Measurements from ENCODE around the gene MYADM. TPM values are rescaled to one million over a fixed set of nuclear protein-coding genes. Genes with fewer than 3 reads are reported as not detected.

The MYADM gene
- total and polyA plus RNA-seq, 2 of the 13 experiments (the other 11 are each of a cell fraction or from before 2014, with no cell fraction given), result 19.9 to 38.1 TPM

GRCh38 chr19:53867225-53868090 is at the start of gene MYADM (continued):
- TF ChIP-seq MZF1 (CRISPR knock-in tag; IDR thresholded peaks at IDR 0.05; ENCODE audit: borderline replicate concordance), result no peak
- TF ChIP-seq ZNF235 (CRISPR knock-in tag; IDR thresholded peaks at IDR 0.05; ENCODE audit: borderline replicate concordance), result no peak
- no peak for TF ChIP-seq PRMT3 (CRISPR knock-in tag; IDR thresholded peaks at IDR 0.05; ENCODE audit: borderline replicate concordance, low read depth)
- 0 out of 2 replicates have a peak, but pooled peaks have one; percentile 17 for TF ChIP-seq ZNF710 (CRISPR knock-in tag; IDR thresholded peaks at IDR 0.05; ENCODE audit: borderline replicate concordance)
- peak; percentile 36; the same call in 1 of the 2 replicates for TF ChIP-seq FOXO1 (CRISPR knock-in tag; IDR thresholded peaks at IDR 0.05)
- TF ChIP-seq HCFC1 (IDR thresholded peaks at IDR 0.05; ENCODE audit: low read depth, low read length), result no peak; the same call in 1 of the 2 replicates
- TF ChIP-seq TARDBP (CRISPR knock-in tag; IDR thresholded peaks at IDR 0.05), result no peak
- TF ChIP-seq PHF20 (CRISPR knock-in tag; IDR thresholded peaks at IDR 0.05), result no peak
- no peak for TF ChIP-seq BRCA1 (CRISPR knock-in tag; IDR thresholded peaks at IDR 0.05)
- TF ChIP-seq THAP7 (CRISPR knock-in tag; IDR thresholded peaks at IDR 0.05), result no peak
- TF ChIP-seq NR2C2 (CRISPR knock-in tag; IDR thresholded peaks at IDR 0.05; ENCODE audit: borderline replicate concordance), result peak; percentile 50; the same call in 1 of the 2 replicates
- no peak for TF ChIP-seq FIP1L1 (IDR thresholded peaks at IDR 0.05; ENCODE audit: borderline replicate concordance, insufficient read depth, low read depth, low read length)
- no peak for TF ChIP-seq JUN (CRISPR knock-in tag; IDR thresholded peaks at IDR 0.05)
- no peak for TF ChIP-seq DDIT3 (CRISPR knock-in tag; IDR thresholded peaks at IDR 0.05)

Data from HepG2 (cell line).